Astrocyte of the cerebellum (primary cell): Measurements from ENCODE around the gene ITGB6.

Source experiments
- DNase-seq: peaks from one replicate; pipeline ENCODE4 v3.0.0-alpha.2; 2011; ENCODE audit warnings: low read depth
- H3K4me3 ChIP-seq: 2 replicates; pipeline ENCODE4 v1.5.1; 2011; ENCODE audit warnings: mild to moderate bottlenecking, low read depth, low read length, moderate library complexity
- CTCF ChIP-seq: IDR thresholded peaks from 2 replicates; pipeline ENCODE4 v1.5.1; 2012; ENCODE audit warnings: low read length, low read depth, moderate library complexity, mild to moderate bottlenecking; ENCODE audit errors: missing control alignments
- in situ Hi-C: cut with HindIII; loops from 2 replicates; pipeline ENCODE4 v1.10.0; 2017; ENCODE audit warnings: low sequenced_read_pairs

The ITGB6 gene

GRCh38 chr2:160241251-160242137, 41.4 kb upstream of the ITGB6 start:
- H3K4me3 ChIP-seq, result no peak overlapping the region
- in situ Hi-C loops, result no loop called here
- TF ChIP-seq CTCF, result no peak
- no peak for DNase-seq

- in situ Hi-C loops, result no loop called here
- no peak for TF ChIP-seq CTCF
- DNase-seq, result no peak
- no peak overlapping the region for H3K4me3 ChIP-seq
Measured at GRCh38 chr2:160239436-160239835, 39.4 kb upstream of the ITGB6 start.

GRCh38 chr2:160238392-160238791, 38.3 kb upstream of the ITGB6 start:
- no peak for TF ChIP-seq CTCF
- DNase-seq, result no peak
- no peak overlapping the region for H3K4me3 ChIP-seq
- in situ Hi-C loops, result no loop called here

GRCh38 chr2:160232905-160233475, 32.9 kb upstream of the ITGB6 start:
- in situ Hi-C loops, result no loop called here
- DNase-seq, result no peak
- H3K4me3 ChIP-seq, result no peak overlapping the region
- TF ChIP-seq CTCF, result no peak

GRCh38 chr2:160229591-160229990, 29.5 kb upstream of the ITGB6 start:
- TF ChIP-seq CTCF, result no peak
- no peak overlapping the region for H3K4me3 ChIP-seq
- in situ Hi-C loops, result no loop called here
- no peak for DNase-seq

GRCh38 chr2:160228141-160228917, 28.3 kb upstream of the ITGB6 start:
- DNase-seq, result peak; percentile 71
- in situ Hi-C loops, result no loop called here
- no peak overlapping the region for H3K4me3 ChIP-seq
- TF ChIP-seq CTCF, result no peak
